Measurements from ENCODE around the gene SLC16A7.

Gene SLC16A7, protein sequence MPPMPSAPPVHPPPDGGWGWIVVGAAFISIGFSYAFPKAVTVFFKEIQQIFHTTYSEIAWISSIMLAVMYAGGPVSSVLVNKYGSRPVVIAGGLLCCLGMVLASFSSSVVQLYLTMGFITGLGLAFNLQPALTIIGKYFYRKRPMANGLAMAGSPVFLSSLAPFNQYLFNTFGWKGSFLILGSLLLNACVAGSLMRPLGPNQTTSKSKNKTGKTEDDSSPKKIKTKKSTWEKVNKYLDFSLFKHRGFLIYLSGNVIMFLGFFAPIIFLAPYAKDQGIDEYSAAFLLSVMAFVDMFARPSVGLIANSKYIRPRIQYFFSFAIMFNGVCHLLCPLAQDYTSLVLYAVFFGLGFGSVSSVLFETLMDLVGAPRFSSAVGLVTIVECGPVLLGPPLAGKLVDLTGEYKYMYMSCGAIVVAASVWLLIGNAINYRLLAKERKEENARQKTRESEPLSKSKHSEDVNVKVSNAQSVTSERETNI

DNA sequence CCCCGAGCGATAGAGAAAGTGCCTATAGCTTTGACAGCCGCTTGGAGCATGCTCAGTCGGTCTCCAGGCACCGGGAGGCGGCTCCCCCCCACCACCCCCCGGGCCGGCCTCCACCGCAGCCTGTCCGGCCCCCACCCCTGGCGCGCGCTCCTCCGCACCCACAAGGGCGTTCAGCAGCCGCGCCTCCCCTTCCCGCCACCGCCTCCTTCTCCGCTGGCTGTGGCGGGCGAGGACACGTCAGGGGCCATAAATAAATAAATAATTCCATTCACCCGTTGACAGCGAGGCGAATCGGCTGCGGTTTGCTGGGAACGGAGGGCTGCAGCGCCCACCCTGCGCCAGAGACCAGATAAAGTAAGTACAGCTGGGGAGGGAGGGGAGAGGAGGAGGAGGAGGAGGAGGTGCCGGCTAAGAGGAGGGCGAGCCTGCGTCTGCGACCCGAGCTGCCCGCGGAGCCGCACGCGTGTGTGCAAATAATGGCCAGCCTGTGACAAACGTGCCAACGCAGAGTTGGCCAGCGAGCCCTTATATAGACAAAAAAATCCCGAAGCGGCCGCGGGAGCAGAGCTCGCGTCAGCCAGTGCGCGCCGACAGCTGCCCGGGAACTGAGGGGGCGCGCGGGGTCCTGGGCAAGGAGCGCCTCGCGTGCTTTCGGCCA is at the start of gene SLC16A7:
Gene SLC16A7 (plus strand): TSS at position 147 of the 658 bp plus-strand sequence. CDS start 108,773 bp downstream, outside the sequence.
- TF ChIP-seq EZH2 (IDR thresholded peaks at IDR 0.05) (no peak), POLR2AphosphoS5 (IDR thresholded peaks at IDR 0.05; ENCODE audit: borderline replicate concordance, low read depth, low read length) (no peak; the same call in 1 of the 2 replicates), FOXP2 (optimal IDR thresholded peaks at IDR 0.05; ENCODE audit: control extremely low read depth, extremely low read length, insufficient read depth) (no peak)
- Histone ChIP-seq H3K9ac (ENCODE audit: insufficient read length) (peak within 1 kb of the TSS; percentile 70), H3K27ac (peak within 1 kb of the TSS; percentile 38; the same call in 1 of the 2 replicates)

DNA sequence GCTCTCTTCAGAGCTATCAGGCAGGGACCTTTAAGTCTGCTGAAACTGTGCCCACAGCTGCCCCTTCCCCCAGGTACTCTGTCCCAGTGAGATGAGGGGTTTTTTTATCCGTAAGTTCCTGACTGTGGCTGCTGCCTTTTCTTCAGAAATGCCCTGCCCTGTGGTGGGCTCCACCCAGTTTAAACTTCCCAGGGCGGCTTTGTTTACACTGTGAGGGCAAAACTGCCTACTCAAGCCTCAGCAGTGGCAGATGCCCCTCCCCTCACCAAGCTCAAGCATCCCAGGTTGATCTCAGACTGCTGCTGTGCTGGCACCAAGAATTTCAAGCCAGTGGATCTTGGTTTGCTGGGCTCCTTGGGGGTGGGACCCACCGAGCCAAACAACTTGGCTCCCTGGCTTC is 46.9 kb upstream of the SLC16A7 start:
- no peak for DNase-seq (ENCODE audit: low read depth, low spot score)
- H3K9me3 ChIP-seq (ENCODE audit: low read depth, low read length), result no peaks in the 10 kb centered on the region
- no peak overlapping the region for H3K4me3 ChIP-seq
- no peak overlapping the region for H3K27ac ChIP-seq
- no peak overlapping the region for H3K9ac ChIP-seq (ENCODE audit: insufficient read length)
- H3K36me3 ChIP-seq (ENCODE audit: insufficient read depth, low read length), result no peaks in the 10 kb centered on the region
- TF ChIP-seq POLR2AphosphoS5 (IDR thresholded peaks at IDR 0.05; ENCODE audit: borderline replicate concordance, low read depth, low read length) (no peak), FOXP2 (optimal IDR thresholded peaks at IDR 0.05; ENCODE audit: control extremely low read depth, extremely low read length, insufficient read depth) (no peak), EZH2 (IDR thresholded peaks at IDR 0.05) (no peak)

More for the DNA sequence above, at the start of gene SLC16A7:
- Histone ChIP-seq H3K9me3 (ENCODE audit: low read depth, low read length) (no peaks in the 10 kb centered on the region), H3K36me3 (ENCODE audit: insufficient read depth, low read length) (no peaks in the 10 kb centered on the region), H3K4me3 (peak within 1 kb of the TSS; percentile 95)
- DNase-seq (ENCODE audit: low read depth, low spot score), result no peak

DNA sequence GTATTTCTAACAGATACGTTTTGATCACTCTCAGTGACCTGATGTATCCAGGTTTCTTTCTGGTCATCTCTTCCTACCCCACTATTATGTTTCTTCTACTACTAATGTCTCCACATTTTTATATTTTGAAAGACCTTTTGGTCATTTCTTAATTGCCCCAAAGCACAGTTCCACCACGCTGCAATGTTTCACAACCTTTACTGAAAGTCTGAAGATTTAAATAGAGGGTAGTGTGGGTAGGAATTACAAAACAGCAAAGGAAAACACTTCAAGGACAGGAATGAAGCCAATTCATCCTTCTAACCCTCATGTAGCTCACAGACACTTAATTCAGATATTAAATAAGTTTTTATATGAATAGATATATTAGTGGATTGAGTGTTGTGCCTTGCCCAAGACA is 36.1 kb upstream of the SLC16A7 start:
- Histone ChIP-seq H3K4me3 (no peak overlapping the region), H3K27ac (no peak overlapping the region), H3K9ac (ENCODE audit: insufficient read length) (no peak overlapping the region), H3K36me3 (ENCODE audit: insufficient read depth, low read length) (no peaks in the 10 kb centered on the region), H3K9me3 (ENCODE audit: low read depth, low read length) (no peaks in the 10 kb centered on the region)
- DNase-seq (ENCODE audit: low read depth, low spot score), result no peak
- TF ChIP-seq POLR2AphosphoS5 (IDR thresholded peaks at IDR 0.05; ENCODE audit: borderline replicate concordance, low read depth, low read length), result no peak
- no peak for TF ChIP-seq EZH2 (IDR thresholded peaks at IDR 0.05)
- no peak for TF ChIP-seq FOXP2 (optimal IDR thresholded peaks at IDR 0.05; ENCODE audit: control extremely low read depth, extremely low read length, insufficient read depth)

DNA sequence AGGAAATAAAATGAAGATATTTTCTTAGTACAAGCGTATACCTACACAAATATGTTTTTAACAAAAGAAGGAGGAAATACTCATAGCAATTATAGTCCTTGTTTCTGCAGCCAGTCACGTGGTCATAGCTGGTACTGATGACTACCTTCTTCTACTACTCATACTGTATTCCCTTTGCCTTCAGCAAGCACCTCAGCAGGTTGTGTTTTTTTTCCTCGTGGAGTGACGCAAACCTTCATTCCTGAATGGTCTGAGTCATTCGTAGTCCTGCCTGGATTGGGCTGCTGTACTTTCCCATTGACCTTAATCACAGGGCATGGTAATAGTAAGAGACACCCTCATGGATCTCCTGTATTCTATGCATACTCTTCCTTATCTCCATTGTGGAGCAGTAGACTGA is 25.7 kb upstream of the SLC16A7 start:
- DNase-seq (ENCODE audit: low read depth, low spot score), result no peak

DNA sequence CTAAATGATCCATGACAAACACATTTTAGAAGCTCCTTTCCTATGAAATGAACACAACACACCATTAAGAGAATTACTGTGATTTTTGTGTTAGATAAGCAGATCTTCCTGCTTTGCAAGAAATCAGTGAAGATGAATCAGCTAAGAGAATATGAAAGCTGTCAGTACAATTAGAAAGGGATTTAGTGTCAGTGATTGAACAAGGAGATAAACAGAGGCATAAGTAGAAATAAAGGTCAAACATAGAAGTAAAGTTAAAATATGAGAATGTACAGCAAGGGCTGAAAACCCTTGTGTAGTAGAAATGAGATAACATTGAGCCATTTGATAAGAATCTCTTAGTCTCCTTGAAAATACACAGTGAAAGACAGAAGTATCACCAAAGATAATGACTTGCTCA is 21.4 kb upstream of the SLC16A7 start:
- Histone ChIP-seq H3K36me3 (ENCODE audit: insufficient read depth, low read length) (no peaks in the 10 kb centered on the region), H3K9ac (ENCODE audit: insufficient read length) (no peak overlapping the region), H3K27ac (0 out of 2 replicates have a peak overlapping the region, but pooled peaks have one; percentile 36), H3K4me3 (no peak overlapping the region), H3K9me3 (ENCODE audit: low read depth, low read length) (no peaks in the 10 kb centered on the region)
- TF ChIP-seq FOXP2 (optimal IDR thresholded peaks at IDR 0.05; ENCODE audit: control extremely low read depth, extremely low read length, insufficient read depth), result no peak
- no peak for DNase-seq (ENCODE audit: low read depth, low spot score)

More for the DNA sequence above, 25.7 kb upstream of the SLC16A7 start:
- H3K9me3 ChIP-seq (ENCODE audit: low read depth, low read length), result no peaks in the 10 kb centered on the region
- no peak for TF ChIP-seq FOXP2 (optimal IDR thresholded peaks at IDR 0.05; ENCODE audit: control extremely low read depth, extremely low read length, insufficient read depth)
- no peak for TF ChIP-seq POLR2AphosphoS5 (IDR thresholded peaks at IDR 0.05; ENCODE audit: borderline replicate concordance, low read depth, low read length)
- TF ChIP-seq EZH2 (IDR thresholded peaks at IDR 0.05), result no peak
- no peak overlapping the region for H3K9ac ChIP-seq (ENCODE audit: insufficient read length)
- H3K27ac ChIP-seq, result no peak overlapping the region
- no peak overlapping the region for H3K4me3 ChIP-seq
- H3K36me3 ChIP-seq (ENCODE audit: insufficient read depth, low read length), result no peaks in the 10 kb centered on the region

DNA sequence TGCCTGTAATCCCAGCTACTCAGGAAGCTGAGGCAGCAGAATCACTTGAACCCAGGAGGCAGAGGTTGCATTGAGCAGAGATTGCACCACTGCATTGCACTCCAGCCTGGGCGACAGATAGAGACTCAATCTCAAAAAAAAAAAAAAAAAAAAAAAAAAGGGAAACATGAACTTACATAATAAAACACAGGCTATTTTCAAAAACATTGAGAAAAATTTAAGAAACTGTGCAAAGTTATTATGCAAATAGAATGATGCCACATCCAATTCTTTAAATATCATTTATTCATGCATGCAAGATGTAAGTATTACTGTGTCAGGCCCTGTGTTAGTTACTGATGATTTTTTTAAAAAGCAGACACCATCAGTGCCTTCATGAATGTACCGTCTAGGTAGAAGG is 20.0 kb upstream of the SLC16A7 start:
- Histone ChIP-seq H3K4me3 (no peak overlapping the region), H3K9ac (ENCODE audit: insufficient read length) (no peak overlapping the region), H3K9me3 (ENCODE audit: low read depth, low read length) (no peaks in the 10 kb centered on the region), H3K36me3 (ENCODE audit: insufficient read depth, low read length) (no peaks in the 10 kb centered on the region), H3K27ac (no peak overlapping the region)
- TF ChIP-seq POLR2AphosphoS5 (IDR thresholded peaks at IDR 0.05; ENCODE audit: borderline replicate concordance, low read depth, low read length) (no peak), FOXP2 (optimal IDR thresholded peaks at IDR 0.05; ENCODE audit: control extremely low read depth, extremely low read length, insufficient read depth) (no peak)
- DNase-seq (ENCODE audit: low read depth, low spot score), result no peak

DNA sequence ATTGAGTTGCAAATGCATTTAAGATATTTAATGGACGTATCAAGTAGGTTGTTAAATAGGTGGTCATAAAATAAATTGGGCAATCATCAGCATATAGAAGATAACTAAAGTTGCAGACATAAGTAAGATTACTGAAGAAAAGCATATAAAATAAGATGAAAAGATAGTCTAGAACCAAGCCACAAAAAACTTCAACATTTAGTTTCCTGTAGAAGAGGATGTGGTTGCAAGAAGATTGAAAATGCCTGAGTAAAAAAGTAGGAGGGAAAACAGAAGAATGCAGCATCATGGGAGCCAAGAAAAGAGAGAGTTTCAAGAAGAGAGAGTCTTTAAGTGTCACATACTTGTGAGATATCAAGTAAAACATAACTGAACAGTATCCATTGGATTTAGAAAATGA is 17.6 kb upstream of the SLC16A7 start:
- H3K4me3 ChIP-seq, result no peak overlapping the region
- no peaks in the 10 kb centered on the region for H3K9me3 ChIP-seq (ENCODE audit: low read depth, low read length)
- TF ChIP-seq FOXP2 (optimal IDR thresholded peaks at IDR 0.05; ENCODE audit: control extremely low read depth, extremely low read length, insufficient read depth), result no peak
- peak; percentile 27; the same call in 1 of the 2 replicates for TF ChIP-seq POLR2AphosphoS5 (IDR thresholded peaks at IDR 0.05; ENCODE audit: borderline replicate concordance, low read depth, low read length)
- TF ChIP-seq EZH2 (IDR thresholded peaks at IDR 0.05), result no peak
- no peak overlapping the region for H3K9ac ChIP-seq (ENCODE audit: insufficient read length)
- DNase-seq (ENCODE audit: low read depth, low spot score), result peak; percentile 65
- H3K27ac ChIP-seq, result 0 out of 2 replicates have a peak overlapping the region, but pooled peaks have one; percentile 10
- H3K36me3 ChIP-seq (ENCODE audit: insufficient read depth, low read length), result no peaks in the 10 kb centered on the region

DNA sequence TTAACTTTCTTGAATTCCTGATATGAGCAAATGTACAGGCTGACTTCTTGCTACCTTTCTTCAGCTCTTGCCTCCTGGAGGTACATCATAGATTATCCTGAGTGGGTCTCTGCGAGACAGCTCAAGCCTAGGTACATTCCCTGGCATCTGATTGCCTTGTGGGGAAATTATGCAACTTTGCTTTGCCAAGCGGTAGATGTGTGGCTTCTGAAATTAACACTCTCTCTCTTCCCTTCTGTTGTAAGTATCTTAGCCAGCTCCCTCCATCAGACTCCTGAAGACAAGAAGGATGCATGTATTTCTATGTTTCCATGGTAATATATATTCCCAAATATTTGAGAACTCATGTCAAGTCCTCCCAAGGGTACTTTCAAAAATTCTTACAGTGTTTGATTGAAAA is 16.2 kb upstream of the SLC16A7 start:
- Histone ChIP-seq H3K4me3 (no peak overlapping the region), H3K9ac (ENCODE audit: insufficient read length) (no peak overlapping the region), H3K36me3 (ENCODE audit: insufficient read depth, low read length) (no peaks in the 10 kb centered on the region), H3K27ac (no peak overlapping the region), H3K9me3 (ENCODE audit: low read depth, low read length) (no peaks in the 10 kb centered on the region)
- TF ChIP-seq POLR2AphosphoS5 (IDR thresholded peaks at IDR 0.05; ENCODE audit: borderline replicate concordance, low read depth, low read length) (no peak), EZH2 (IDR thresholded peaks at IDR 0.05) (no peak)
- no peak for DNase-seq (ENCODE audit: low read depth, low spot score)
